Adrenal gland (tissue), 12 donors: ENCODE data around the gene CDH5. TPM values are rescaled to one million over a fixed set of nuclear protein-coding genes. Genes with fewer than 3 reads are reported as not detected.

Experiments
- DNase-seq, 7 donors: peaks; one replicate each; pipeline ENCODE4 v3.0.0-alpha.2; 2019 to 2020
- H3K27ac ChIP-seq, 5 donors: fragments of 200-600 bp; sonication (generic) in 4 of 5; 1 replicate in 3 of 5; 2 replicates in 2 of 5; pipeline versions ENCODE4 v1.5.1 to v1.8.0; 2016 to 2020; ENCODE audit warnings: mild to moderate bottlenecking in 1 of 5
- H3K27me3 ChIP-seq: fragments of 200-600 bp; 2 replicates; pipeline ENCODE4 v1.8.0; 2021
- H3K36me3 ChIP-seq, 2 donors: fragments of 200-600 bp; replicated peaks in 1 of 2; 1 replicate in 1 of 2; 2 replicates in 1 of 2; pipeline versions ENCODE4 v1.5.1 to v1.8.0; 2018 to 2022
- H3K4me1 ChIP-seq, 2 donors: fragments of 200-600 bp; replicated peaks in 1 of 2; 1 replicate in 1 of 2; 2 replicates in 1 of 2; pipeline versions ENCODE4 v1.5.1 to v1.8.0; 2018 to 2021
- H3K4me3 ChIP-seq, 4 donors: fragments of 200-600 bp; sonication (generic) in 3 of 4; one replicate each; pipeline ENCODE4 v1.5.1; 2016 to 2018
- H3K9me3 ChIP-seq, 3 donors: fragments of 200-600 bp; sonication (generic) in 1 of 3; replicated peaks in 1 of 3; 1 replicate in 2 of 3; 2 replicates in 1 of 3; pipeline versions ENCODE4 v1.5.1 to v1.8.0; 2016 to 2021
- CTCF ChIP-seq, 6 experiments: fragments of 450-650 bp in 4 of 6; fragments of 200-600 bp in 2 of 6; sonication (generic) in 1 of 6; IDR thresholded peaks; 1 replicate in 5 of 6; 2 replicates in 1 of 6; pipeline versions ENCODE4 v1.5.1 to v1.8.0; 2016 to 2021; ENCODE audit warnings: antibody characterized with exemption in 6 of 6, mild to moderate bottlenecking in 2 of 6, moderate library complexity in 1 of 6
- POLR2A ChIP-seq, 2 donors: fragments of 450-650 bp; IDR thresholded peaks; one replicate each; pipeline ENCODE4 v1.6.1; 2017; ENCODE audit warnings: antibody characterized with exemption in 2 of 2, mild to moderate bottlenecking in 2 of 2, moderate library complexity in 1 of 2
- WGBS, 4 donors: extraction: QIAGEN DNeasy Blood & Tissue Kit in 2 of 4; methylation state at CpG; one replicate each; pipeline versions ENCODE4 v1.1.5 to v1.1.7; 2013 to 2017; 5-methylcytosine and 5-hydroxymethylcytosine counted together
- intact Hi-C, 2 donors: fragments of 100-400 bp; cut with DNase I; formaldehyde crosslinking; loops; one replicate each; pipeline versions ENCODE4 v1.14.1 to v1.15.0; 2022 to 2023
- polyA plus RNA-seq, 3 donors: library from polyadenylated mRNA; stranded (reverse); fragments of 200-250 nt in 2 of 3; fragments of 350-450 nt in 1 of 3; fragmentation: Illumina TruSeq in 1 of 3; extraction: RNeasy Lipid Tissue Mini Kit (QIAGEN cat#74804) in 1 of 3; gene quantifications; one replicate each; pipeline ENCODE4 v1.2.3, GENCODE V29; 2013 to 2014
- total RNA-seq, 9 donors: library from RNA; depleted of rRNA in 4 of 9; stranded (reverse); fragments of >200 nt in 4 of 9; fragments of 120-200 nt in 1 of 9; fragmentation: NEBNext Ultra II Directional in 1 of 9; extraction: Animal tissue kit (Norgen Biotek cat#: 25700) in 1 of 9; gene quantifications; one replicate each; pipeline versions ENCODE4 v1.1.0 to v1.2.4, GENCODE V29; 2013 to 2023
- donor health status: healthy with polysubstance abuse.
- donor health status: Bipolar disorder and iron deficiency.
- donor health status: DM: yes; HTN: yes; CAD: no.
- donor health status: DM: no; HTN: no; CAD: no.
- donor health status: DM: no; HTN: no; CAD: no.
- donor health status: DM: yes; HTN: yes; CAD: no.

The CDH5 gene
- total and polyA plus RNA-seq, 12 donors: 13.8 to 50.9 (median 28.4) TPM

GRCh38 chr16:66421891-66422290, 55.4 kb downstream of the CDH5 start:
- intact Hi-C loops: no loop called here
- Histone ChIP-seq H3K27ac (no peak overlapping the region), H3K4me1 (no peaks in the 10 kb centered on the region), H3K4me3 (no peak overlapping the region), H3K27me3 (peaks cover 11% of the 10 kb centered on the region), H3K9me3 (no peaks in the 10 kb centered on the region), H3K36me3 (no peaks in the 10 kb centered on the region)
- TF ChIP-seq POLR2A (IDR thresholded peaks at IDR 0.05) (no peak), CTCF (IDR thresholded peaks at IDR 0.05) (no peak)
- DNase-seq: no peak
- WGBS, 4 donors: 68 to 82% (median 76%) methylated on average over 6 of the region's 6 CpGs

- Histone ChIP-seq H3K9me3 (no peaks in the 10 kb centered on the region), H3K4me3 (no peak overlapping the region), H3K36me3 (no peaks in the 10 kb centered on the region), H3K27ac (no peak overlapping the region), H3K4me1 (peaks cover 1 to 2% of the 10 kb centered on the region in 2 donors), H3K27me3 (peaks cover 13% of the 10 kb centered on the region)
- intact Hi-C loops: no loop called here
- DNase-seq: peak in 1 of 7 donors; percentile 32
- 62 to 83% (median 74%) methylated on average over 2 of the region's 2 CpGs for WGBS, 4 donors
- no peak for TF ChIP-seq POLR2A (IDR thresholded peaks at IDR 0.05)
- TF ChIP-seq CTCF (IDR thresholded peaks at IDR 0.05): no peak
These were observed 55.9 kb downstream of the CDH5 start for GRCh38 chr16:66422366-66422765.

- 84 to 100% (median 89%) methylated on average over 1 of the region's 1 CpG for WGBS, 4 donors
- no peak for DNase-seq
- Histone ChIP-seq H3K36me3 (no peaks in the 10 kb centered on the region), H3K27me3 (peaks cover 21% of the 10 kb centered on the region), H3K27ac (no peak overlapping the region), H3K4me1 (peaks cover 4 to 7% of the 10 kb centered on the region in 2 donors), H3K9me3 (no peaks in the 10 kb centered on the region), H3K4me3 (no peak overlapping the region)
- TF ChIP-seq POLR2A (IDR thresholded peaks at IDR 0.05) (no peak), CTCF (IDR thresholded peaks at IDR 0.05) (no peak)
- intact Hi-C loops: no loop called here
These were observed 56.7 kb downstream of the CDH5 start for GRCh38 chr16:66423177-66423576.

- no peaks in the 10 kb centered on the region for H3K36me3 ChIP-seq
- WGBS, 4 donors: 18 to 43% (median 29%) methylated on average over 7 to 8 of the region's 8 CpGs
- H3K27me3 ChIP-seq: peaks cover 29% of the 10 kb centered on the region
- peaks cover 4 to 7% of the 10 kb centered on the region in 2 donors for H3K4me1 ChIP-seq
- no peak overlapping the region for H3K27ac ChIP-seq
- H3K4me3 ChIP-seq: no peak overlapping the region
- DNase-seq: no peak
- no peaks in the 10 kb centered on the region for H3K9me3 ChIP-seq
- TF ChIP-seq CTCF (IDR thresholded peaks at IDR 0.05) (no peak), POLR2A (IDR thresholded peaks at IDR 0.05) (no peak)
- intact Hi-C loops: no loop called here
These were observed 59.2 kb downstream of the CDH5 start for GRCh38 chr16:66425651-66426050.
